Activated CD4-positive, alpha-beta T cell treated with anti-CD3 and anti-CD28 coated beads, Interleukin-2, Interleukin-4, amounts not matched to agents 100 ng/mL and 50 ng/mL, durations not matched to agents 16 hours and 8 hours (primary cell): Measurements from ENCODE around the gene CHD9.

ENCODE experiments used
- DNase-seq: peaks from one replicate; pipeline ENCODE4 v3.0.0-alpha.2; 2020; ENCODE audit warnings: low spot score

CHD9 gene

DNA sequence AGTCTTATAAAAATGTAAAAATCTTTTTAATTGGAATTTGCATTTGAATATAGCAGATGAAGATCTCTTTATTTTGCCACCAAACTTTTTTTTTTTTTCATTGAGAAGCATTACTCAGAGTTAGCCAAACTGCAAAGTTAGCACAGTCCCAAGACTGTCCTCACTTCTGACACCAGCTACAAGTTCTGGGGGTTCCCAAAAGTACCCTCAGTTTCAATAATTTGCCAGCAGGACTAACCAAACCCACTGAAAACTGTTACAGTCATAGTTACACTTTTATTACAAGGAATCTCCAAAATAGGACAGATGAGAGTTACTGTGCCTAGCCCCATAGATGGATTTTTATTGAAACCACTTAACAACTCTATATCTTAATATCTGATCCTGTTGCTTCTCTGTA is 144.1 kb downstream of the CHD9 start:
- no peak for DNase-seq

DNA sequence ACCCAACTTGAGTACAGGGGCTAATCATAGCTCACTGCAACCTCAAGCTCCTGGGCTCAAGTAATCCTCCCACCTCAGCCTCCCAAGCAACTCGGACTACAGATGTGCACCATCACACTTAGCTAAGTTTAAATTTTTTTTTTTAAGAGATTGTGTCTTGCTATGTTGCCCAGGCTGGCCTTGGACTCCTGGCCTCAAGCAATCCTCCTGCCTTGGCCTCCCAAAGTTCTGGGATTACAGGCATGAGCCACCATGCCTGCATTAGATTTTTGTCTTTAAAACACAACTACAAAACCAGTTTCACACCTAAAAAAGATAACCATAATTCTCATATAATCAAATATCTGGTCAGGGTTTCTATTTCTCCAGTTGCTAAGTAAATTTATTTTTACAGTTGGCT is 147.1 kb downstream of the CHD9 start:
- DNase-seq: no peak

DNA sequence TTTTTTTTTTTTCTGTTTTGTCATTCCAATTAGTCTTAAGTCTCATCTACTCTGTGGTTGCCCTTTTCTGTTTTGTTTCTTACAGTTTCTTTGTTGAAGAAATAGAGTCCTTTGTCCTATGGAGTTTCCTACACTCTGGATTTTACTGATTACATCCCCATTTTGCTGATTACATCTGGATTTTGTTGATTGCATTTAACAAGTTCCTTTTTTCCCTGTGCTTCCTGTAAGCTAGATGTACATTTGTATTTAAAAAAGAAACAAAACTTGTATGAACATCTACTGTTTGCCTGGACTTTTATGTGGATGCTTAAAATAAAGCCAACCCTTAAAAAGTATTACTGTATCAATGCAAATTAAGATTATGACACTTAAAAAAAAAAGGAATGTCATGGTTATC is 147.6 kb downstream of the CHD9 start:
- DNase-seq: no peak

DNA sequence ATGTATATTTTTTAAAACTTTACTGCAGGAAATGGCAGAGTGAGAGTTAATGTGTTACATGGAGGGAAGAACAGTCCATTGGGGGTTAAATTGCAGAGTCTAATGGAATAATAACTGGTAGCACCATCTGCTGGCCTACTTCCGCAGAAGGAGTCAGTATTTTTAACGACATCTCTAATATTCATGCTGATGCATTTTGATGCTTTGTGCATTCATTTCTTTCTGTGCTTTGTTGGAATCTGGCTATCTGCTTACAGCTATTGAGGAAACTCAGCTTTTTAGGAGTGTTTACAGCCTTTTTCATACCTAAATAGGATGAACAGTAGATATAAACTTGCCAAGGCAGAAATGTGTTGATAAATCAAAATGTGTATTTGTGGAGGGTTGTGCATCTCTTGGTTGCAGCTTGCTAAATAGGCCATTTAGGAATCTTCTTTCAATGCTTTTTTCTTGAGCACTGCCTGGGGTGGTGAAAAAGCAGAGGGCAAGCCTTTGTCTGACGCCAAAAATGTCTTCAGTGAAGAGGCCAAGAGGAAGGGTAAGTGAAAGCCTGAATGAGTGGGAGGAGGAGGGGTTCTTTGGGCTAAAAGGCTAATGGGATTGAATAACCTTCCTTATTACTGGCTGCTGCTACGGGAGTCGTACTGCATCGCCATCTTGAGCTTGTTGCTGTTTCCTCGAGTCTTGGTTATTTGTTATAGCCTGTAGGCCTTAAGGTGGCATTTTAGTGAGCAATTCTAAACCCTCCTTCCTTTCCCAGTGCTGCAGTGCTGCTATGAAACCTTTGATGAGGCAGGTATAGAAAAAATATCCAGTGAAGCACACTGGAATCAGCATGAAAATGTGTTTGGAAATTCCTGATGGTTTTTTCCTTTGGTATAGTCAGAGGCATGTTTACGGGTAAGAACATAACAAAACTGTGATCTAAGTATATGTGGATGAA is 153.3 kb downstream of the CHD9 start:
- DNase-seq: peak; percentile 17

DNA sequence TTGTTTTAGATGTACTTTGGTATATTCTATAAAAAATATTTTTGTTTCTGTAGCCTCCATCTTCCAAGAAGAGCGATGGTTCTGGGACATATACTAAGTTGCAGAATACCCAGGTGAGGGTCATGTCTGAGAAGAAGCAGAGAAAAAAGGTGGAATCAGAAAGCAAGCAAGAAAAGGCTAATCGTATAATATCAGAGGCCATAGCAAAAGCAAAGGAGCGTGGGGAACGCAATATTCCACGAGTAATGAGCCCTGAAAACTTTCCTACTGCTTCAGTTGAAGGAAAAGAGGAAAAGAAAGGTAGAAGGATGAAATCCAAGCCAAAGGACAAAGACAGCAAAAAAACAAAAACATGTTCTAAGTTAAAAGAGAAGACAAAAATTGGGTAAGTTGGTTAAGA is 154.6 kb downstream of the CHD9 start:
- DNase-seq: no peak

DNA sequence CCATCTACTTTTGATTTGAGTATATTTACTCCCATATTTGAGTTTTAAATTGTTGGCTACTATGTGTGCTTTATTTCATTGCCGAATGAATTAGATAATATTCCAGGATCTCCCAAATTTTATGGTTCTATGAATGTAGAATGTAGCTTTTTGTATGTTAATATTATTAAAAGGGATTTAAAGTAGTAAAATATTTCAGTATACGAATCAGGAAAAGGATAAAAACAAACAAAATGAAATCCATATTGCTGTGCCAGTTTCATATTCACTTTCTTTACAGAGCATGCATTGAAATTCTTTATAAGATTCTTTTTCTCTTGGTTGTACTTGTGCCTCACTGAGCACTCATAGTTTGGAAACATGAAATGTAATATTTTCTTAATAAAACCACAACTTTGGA is 155.1 kb downstream of the CHD9 start:
- no peak for DNase-seq

DNA sequence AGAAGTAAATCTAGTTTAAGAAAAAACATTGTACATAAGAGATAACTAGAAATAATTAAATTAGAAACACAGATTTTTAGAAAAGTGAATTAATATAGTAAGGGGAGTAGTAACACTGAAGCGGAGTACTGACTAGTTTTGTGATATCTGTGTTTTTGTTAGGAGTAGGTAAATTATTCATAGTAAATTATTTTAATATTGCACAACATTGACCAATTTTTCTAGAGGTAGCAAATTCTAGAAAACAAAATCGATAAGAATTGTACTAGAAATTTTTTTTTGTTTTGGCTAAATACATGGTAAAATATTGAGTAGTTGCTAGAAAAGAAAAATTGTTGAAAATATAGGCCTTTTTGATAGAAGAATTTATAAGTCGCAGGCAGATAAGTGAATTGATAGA is 156.5 kb downstream of the CHD9 start:
- no peak for DNase-seq

DNA sequence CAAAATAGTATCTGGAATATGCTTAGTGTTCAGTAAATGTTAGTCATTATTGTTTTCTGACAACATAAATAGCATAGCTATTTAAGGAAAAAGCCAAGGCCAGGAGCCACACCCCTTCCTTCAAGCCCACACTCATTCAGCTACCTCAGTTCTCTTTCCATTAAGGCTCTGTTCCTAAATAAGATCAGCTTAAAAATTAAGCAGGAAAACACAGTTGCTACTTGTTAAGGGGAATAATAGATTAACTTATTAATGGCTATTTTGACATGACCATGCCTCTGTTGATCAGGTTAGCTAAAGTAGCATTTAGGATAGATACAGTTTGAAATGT is 158.1 kb downstream of the CHD9 start:
- no peak for DNase-seq

DNA sequence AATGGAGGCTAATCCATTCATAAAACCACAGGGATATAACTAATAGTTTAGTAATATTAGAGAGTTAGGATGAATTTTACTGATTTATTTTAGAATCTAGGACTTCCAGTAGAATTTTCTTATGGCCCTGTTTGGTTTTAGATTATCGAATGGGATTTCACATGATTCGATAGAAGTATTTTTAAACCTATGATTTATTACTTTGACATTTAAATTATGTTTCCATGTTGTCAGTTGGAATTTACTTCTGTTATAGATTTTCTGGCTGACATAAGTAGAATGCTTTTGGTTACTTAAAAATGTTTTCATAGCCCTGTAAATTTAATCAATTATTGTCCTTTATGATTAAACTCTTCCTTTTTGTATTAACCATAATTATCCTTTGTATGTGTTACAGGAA is 158.8 kb downstream of the CHD9 start:
- DNase-seq: no peak

DNA sequence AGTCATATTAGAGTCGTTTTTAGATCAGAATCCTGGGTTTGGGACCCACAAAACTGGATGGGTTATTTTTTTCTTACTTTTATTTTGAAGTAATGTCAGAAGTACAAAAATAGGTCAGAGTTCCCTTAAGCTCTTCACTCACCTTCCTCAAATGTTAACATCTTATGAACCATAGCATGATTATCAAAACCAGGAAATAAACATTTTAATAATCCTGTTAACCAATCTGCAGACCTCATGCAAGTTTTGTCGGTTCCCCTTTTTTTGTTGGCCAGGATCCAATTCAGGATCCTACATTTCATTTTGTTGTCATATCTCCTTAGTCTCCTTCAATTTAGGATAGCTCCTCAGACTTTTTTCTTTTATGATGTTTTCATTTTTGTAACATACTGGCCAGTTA is 162.0 kb downstream of the CHD9 start:
- DNase-seq: no peak

DNA sequence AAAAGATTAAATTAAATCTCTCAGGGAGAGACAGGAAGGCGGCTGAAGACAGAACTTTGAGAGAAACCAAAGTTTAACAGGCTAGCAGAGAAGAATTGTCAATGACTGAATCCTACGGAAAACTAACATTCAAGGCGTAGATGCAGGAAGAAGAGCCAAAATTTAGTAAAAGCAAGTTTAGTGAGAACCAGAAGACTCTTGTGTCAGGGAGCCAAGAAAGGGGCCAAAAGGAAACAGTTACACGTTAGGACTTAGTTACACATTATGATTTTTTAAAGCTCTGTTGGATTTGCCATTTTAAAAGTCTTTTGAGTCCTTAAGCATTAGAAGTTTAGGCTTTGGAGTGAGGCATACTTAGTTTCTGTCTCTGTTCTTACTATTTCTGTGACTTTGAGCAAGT is 164.6 kb downstream of the CHD9 start:
- DNase-seq: no peak

DNA sequence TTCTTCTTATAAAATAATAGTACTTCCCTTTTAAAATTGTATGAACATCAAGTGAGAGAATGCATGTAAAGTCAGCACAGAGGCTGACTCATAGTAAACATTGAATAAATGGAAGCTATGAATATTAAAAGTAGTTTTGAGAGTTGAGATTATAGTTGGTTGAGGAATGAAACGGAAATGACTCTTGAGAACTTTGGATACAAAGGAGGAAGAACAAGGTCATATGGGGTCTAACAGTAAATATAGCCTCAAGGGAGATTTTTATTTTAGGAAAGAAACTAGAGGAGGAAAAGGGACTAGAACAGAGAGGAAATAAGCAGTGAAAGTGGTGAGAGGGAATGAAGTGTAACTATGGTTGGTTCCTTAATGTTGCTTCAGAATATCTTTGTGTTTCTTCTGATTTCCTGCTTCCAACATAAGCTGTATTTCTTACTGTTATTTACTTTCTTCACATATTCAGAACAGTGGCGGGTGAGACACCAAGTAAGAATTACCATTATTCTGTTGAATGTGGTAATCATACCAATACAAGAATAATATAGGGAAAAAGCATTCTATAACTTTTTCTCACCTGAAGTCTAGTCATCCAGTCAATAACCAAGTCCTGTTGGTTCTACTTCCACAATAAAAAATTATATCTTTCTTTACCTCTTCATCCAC is 165.1 kb downstream of the CHD9 start:
- DNase-seq: no peak

DNA sequence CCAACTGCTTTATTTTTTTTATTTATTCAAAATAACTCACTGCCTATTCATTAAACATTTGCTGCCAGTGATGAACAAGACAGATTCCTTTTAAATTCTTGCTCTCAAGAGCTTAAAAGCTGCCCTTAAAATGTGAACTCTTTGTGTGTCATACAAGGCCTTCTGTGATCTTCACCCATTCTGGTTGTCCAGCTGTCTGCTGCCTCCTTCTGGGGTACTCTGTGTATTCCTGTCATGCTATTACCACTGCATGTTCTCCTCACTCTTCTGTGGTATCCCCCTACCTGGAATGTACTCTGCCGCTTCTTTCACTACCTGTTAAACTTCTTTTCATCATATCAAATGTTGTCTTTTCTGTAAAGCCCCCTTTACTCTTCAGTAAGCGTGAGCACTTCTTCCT is 165.8 kb downstream of the CHD9 start:
- DNase-seq: no peak

DNA sequence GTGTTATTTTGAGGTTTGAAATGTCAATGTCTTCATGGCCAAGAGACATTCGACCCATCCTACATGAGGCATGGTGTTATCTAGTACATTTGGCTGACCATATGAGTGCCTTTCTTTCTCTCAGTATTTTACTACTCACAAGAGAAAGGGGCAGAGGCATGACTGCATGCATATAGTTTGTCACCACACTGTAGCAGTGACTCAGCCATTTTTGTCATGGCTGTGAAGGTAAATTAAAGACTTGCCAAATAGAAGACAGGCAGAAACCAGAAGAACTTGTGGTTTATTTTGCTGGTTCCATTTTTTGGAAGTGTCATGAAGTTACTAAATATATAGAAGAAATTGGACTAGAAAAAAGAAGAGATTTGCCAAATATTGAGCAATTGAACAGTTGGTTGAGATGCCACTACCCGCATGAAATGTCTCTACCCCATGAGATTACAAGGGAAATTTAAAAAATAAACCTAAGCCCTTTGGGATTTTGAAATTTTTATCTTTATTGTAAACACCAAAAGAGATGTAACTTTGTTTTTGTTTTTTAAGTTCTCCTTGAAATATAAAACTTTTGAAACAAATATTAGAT is 170.3 kb downstream of the CHD9 start:
- no peak for DNase-seq

DNA sequence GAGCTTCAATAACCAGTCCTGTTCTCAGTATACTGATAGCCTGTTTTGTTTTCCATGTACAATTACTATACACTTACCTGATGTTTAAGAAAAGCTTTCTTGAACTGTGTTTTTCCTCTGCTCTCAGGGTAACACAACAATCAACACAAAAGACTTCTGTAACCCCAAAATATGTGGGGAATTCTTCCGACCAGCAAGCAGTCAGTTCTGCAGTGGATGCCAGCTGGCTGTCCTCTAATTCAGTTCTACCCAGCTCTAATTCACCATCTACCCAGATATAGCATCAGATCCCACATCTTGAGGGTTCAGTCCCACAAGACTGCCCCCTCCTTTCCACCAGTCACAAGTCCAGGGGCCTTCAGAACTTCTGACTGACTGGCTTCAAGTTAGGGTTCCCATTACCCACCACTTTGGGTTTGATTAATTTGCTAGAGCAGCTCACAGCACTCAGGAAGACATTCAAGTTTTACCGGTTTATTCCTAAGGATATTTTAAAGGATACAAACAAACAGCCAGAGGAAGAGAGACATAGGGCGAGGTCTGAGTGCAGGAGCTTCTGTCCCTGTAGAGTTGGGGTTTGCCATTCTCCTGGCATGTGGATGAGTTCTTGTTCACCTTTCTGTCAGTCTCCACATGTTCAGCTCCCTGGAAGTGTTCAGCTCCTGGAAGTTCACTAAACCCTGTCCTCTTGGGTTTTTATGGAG is 178.2 kb downstream of the CHD9 start:
- no peak for DNase-seq

DNA sequence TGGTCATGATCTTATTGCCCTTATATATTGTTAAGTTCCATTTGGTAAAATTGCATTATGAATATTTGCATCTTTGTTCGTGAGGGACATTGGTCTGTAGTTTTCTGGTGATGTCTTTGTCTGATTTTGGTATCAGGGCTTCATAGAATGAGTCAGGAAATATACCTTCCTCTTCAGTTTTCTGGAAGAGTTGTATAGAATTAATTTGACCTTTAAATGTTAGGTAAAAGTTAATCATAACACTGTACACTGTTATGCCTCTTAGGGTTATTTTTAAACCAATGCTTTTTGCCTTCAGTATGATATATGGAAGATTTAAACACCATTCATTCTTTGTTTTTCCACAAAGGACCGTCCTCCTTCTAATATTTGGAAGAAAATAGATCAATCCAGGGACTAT is 180.0 kb downstream of the CHD9 start:
- DNase-seq: no peak

DNA sequence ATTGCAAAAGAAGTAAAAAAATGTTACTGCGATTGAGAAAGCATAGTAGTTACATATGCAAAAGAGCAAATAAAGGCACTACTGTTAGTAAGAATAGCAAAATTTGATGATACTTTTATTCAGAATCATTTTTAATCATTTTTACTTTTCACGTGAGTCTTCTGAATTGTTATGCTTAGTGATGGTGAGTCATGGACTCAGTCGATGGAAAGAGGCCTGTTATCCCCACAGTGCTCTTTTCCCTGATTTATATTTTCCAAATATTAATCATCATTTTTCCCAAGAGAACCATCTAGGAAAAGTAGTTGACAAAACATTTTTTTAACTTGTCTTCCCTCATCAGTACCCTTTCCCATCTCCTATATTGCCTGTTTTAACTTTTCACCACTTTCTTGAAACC is 181.1 kb downstream of the CHD9 start:
- DNase-seq: no peak

DNA sequence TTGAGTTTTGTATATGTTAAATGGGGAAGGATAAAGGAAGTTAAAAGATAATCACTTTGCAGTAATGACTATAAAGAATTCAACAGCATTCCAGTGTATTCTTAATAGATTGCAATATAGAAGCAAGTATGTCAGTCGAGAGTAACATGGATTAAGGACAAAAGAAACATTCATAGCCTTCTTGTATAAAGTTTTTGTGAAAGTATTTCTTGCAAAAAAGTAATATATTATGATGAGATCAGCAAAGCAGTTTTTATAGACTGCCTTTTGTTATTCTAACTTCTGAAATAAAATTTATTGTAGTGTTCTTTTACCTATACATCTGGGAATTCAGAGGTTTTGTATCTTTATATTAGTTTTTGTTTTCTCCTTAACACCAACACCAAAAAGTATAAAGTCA is 194.5 kb downstream of the CHD9 start:
- no peak for DNase-seq

DNA sequence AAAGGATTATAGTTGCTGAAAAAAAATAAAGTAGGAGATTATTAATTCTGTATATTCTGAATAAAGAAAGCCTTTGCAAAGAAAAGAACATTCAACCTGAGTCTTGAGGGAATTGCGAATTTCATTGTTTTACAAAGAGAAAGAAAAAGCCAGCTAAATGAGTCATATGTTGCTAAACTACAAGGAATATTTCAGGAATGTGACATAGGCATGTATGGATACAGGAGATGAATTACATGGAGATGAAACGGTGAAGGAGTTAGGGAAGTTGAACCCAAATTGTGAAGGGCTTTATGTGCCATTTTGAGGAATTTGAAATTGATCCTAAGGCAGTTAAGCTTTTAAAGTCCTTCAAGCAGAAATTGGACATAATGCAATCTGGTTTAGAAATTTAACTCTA is 202.2 kb downstream of the CHD9 start:
- DNase-seq: no peak

DNA sequence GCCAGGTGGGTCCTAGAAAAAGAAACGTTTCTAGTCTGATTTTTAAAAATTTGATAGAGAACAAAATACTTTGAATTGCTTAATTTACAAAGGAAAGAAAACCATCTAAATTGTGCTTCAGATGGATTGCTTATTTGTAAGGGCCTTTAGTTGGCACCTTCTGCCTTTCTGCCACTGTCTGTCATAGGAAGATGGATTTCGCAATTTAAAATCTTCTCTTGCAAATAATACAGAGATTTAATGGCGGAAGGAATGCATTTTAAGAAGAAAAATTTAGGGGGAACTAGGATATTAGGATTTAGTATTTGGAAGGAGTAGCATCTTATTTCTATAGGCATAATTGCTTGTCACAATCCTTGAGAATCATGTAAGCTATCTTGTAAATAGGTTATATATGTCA is 204.0 kb downstream of the CHD9 start:
- no peak for DNase-seq

DNA sequence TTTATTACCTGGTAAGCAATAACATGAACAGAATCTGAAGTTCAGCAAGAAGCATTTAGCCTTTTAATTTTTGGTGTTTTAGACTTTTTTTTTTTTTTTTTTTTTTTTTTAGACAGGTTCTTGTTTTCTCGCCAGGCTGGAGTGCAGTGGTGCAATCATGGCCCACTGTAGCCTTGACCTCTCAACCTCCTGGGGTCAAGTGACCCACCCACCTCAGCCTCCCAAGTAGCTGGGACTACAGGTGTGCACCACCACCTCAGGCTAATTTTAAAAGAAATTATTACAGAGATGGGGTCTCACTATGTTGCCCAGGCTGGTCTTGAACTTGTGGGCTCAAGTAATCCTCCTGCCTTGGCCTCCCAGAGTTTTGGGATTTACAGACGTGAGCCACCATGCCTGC is 206.5 kb downstream of the CHD9 start:
- DNase-seq: no peak

DNA sequence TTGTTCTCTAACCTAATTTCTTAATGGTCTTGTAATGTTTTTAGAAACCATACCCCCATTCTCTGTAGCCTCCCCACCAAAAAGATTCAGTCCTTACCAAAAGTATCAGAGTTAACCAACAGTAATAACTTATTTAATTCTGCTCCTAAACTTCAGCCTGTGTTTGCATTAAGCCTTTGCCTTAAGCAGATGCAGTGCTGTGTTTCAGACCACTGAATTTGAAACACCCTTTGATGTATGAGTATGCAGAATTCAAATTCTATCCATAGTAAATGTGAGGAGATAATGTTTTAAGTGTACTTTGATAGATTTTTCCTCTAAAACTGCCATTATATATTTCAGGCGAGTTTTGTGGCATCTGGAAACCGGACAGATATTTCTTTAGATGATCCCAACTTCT is 207.9 kb downstream of the CHD9 start:
- DNase-seq: no peak

DNA sequence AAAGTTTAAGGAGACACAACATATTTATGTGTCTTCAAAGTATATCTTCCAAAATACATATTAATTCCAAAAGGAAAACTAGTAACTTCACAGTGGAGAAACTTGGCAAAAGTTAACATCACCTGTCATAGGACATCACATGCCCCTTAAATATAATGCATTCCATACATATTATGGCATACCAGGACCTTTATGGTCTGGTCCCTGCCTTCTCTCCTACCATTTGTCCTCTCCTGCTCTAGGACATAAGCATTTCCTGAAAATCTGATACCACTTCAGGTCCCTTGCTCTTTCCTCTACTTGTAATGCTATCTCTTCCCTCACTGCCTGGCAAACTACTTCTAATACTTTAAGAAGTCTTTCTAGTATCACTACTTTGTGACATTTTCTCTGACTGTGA is 211.4 kb downstream of the CHD9 start:
- DNase-seq: no peak
